ENCODE data around the gene TOR2A.

The TOR2A gene

GRCh38 chr9:127715470-127716337, 19.4 kb downstream of the TOR2A start, which contains the start of the genes PTRH1 and TTC16:
Gene PTRH1, minus strand, starts transcription at chr9:127715663. Its CDS starts 24 bp downstream, at chr9:127715639.
Gene TTC16, plus strand, starts transcription at chr9:127716079. Its CDS starts 67 bp downstream, at chr9:127716146.
- H3K9ac ChIP-seq (ENCODE audit: low read length), result peak within 1 kb of the TSS; percentile 70
- no peaks in the 10 kb centered on the region for H3K9me3 ChIP-seq (ENCODE audit: insufficient read depth, low read length)
- no peaks in the 10 kb centered on the region for H3K27me3 ChIP-seq (ENCODE audit: low read depth, low read length)
- H4K20me1 ChIP-seq (ENCODE audit: insufficient read depth, low read length), result no peaks in the 10 kb centered on the region; the same call in 1 of the 2 replicates
- H3K79me2 ChIP-seq (ENCODE audit: low read length), result no peaks in the 10 kb centered on the region
- H3K27ac ChIP-seq (ENCODE audit: low read length), result no peak within 1 kb of the TSS
- peak within 1 kb of the TSS; percentile 89 for H3K4me3 ChIP-seq (ENCODE audit: low read length)
- H2AFZ ChIP-seq (ENCODE audit: low read depth, low read length), result peak within 1 kb of the TSS; percentile 57
- H3K4me1 ChIP-seq (ENCODE audit: low read length), result peaks cover 8% of the 10 kb centered on the region
- H3K36me3 ChIP-seq (replicated peaks; ENCODE audit: low read depth, low read length), result no peaks in the 10 kb centered on the region
- H3K4me2 ChIP-seq (ENCODE audit: low read length), result peak within 1 kb of the TSS; percentile 94
- no peak for TF ChIP-seq EZH2phosphoT487 (IDR thresholded peaks at IDR 0.05; ENCODE audit: low read depth)
- TF ChIP-seq, protein P1, sequence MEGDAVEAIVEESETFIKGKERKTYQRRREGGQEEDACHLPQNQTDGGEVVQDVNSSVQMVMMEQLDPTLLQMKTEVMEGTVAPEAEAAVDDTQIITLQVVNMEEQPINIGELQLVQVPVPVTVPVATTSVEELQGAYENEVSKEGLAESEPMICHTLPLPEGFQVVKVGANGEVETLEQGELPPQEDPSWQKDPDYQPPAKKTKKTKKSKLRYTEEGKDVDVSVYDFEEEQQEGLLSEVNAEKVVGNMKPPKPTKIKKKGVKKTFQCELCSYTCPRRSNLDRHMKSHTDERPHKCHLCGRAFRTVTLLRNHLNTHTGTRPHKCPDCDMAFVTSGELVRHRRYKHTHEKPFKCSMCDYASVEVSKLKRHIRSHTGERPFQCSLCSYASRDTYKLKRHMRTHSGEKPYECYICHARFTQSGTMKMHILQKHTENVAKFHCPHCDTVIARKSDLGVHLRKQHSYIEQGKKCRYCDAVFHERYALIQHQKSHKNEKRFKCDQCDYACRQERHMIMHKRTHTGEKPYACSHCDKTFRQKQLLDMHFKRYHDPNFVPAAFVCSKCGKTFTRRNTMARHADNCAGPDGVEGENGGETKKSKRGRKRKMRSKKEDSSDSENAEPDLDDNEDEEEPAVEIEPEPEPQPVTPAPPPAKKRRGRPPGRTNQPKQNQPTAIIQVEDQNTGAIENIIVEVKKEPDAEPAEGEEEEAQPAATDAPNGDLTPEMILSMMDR (IDR thresholded peaks at IDR 0.05; ENCODE audit: low read depth, low read length), result no peak

DNA sequence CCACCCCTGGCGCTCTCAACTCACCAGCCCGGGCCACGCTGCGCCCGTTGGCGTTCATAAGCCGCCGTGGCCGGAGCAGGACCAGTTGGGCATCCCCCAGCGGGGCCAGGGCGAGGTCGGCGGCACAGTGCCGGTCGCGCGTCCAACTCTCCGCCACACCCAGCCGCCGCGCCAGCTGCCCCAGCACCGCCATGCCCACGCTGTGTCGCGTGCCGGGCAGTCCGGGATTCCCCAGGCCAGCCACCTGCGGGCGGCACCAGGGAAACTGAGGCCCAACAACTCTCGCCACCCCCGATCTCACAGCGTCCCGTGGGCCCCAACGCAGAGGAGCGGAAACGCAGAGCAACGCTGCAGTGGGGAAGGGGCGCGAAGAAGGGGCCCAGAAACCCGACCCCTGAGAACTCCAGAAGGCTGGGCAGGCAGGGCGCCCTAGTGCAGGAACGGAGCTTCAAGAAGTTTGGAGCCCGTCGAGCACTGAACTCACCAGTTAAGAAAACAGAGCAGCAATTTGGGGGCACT, 20.1 kb downstream of the TOR2A start:
- Histone ChIP-seq H3K36me3 (replicated peaks; ENCODE audit: low read depth, low read length) (no peaks in the 10 kb centered on the region), H3K79me2 (ENCODE audit: low read length) (no peaks in the 10 kb centered on the region), H4K20me1 (ENCODE audit: insufficient read depth, low read length) (no peaks in the 10 kb centered on the region; the same call in 1 of the 2 replicates), H3K27me3 (ENCODE audit: low read depth, low read length) (no peaks in the 10 kb centered on the region), H2AFZ (ENCODE audit: low read depth, low read length) (peak overlapping the region; percentile 43; the same call in 1 of the 2 replicates), H3K9ac (ENCODE audit: low read length) (peak overlapping the region; percentile 70), H3K4me1 (ENCODE audit: low read length) (peaks cover 8% of the 10 kb centered on the region), H3K4me2 (ENCODE audit: low read length) (peak overlapping the region; percentile 94), H3K27ac (ENCODE audit: low read length) (no peak overlapping the region), H3K9me3 (ENCODE audit: insufficient read depth, low read length) (no peaks in the 10 kb centered on the region), H3K4me3 (ENCODE audit: low read length) (peak overlapping the region; percentile 89)
- TF ChIP-seq, protein P1 (IDR thresholded peaks at IDR 0.05; ENCODE audit: low read depth, low read length), result no peak
- TF ChIP-seq EZH2phosphoT487 (IDR thresholded peaks at IDR 0.05; ENCODE audit: low read depth), result no peak

- Histone ChIP-seq H4K20me1 (ENCODE audit: insufficient read depth, low read length) (no peaks in the 10 kb centered on the region; the same call in 1 of the 2 replicates), H2AFZ (ENCODE audit: low read depth, low read length) (no peak overlapping the region), H3K9me3 (ENCODE audit: insufficient read depth, low read length) (no peaks in the 10 kb centered on the region), H3K4me3 (ENCODE audit: low read length) (peak overlapping the region; percentile 64), H3K27ac (ENCODE audit: low read length) (no peak overlapping the region), H3K79me2 (ENCODE audit: low read length) (no peaks in the 10 kb centered on the region), H3K36me3 (replicated peaks; ENCODE audit: low read depth, low read length) (no peaks in the 10 kb centered on the region), H3K4me1 (ENCODE audit: low read length) (peaks cover 8% of the 10 kb centered on the region), H3K27me3 (ENCODE audit: low read depth, low read length) (no peaks in the 10 kb centered on the region), H3K9ac (ENCODE audit: low read length) (peak overlapping the region; percentile 19; the same call in 1 of the 2 replicates), H3K4me2 (ENCODE audit: low read length) (peak overlapping the region; percentile 94)
- TF ChIP-seq, protein P1 (IDR thresholded peaks at IDR 0.05; ENCODE audit: low read depth, low read length), result no peak
- TF ChIP-seq EZH2phosphoT487 (IDR thresholded peaks at IDR 0.05; ENCODE audit: low read depth), result no peak
Observed at GRCh38 chr9:127714020-127714750, 20.9 kb downstream of the TOR2A start.

Data from OCI-LY3 (cell line).